GM21360 (cell line): ENCODE results near the gene TBX1.

Experiments
- ATAC-seq: cut with Tn5 transposase; IDR thresholded peaks from one replicate; pipeline ENCODE4 v1.9.1; 2021; ENCODE audit warnings: mild to moderate bottlenecking, moderate library complexity; ENCODE audit not compliant: unreplicated experiment

TBX1 gene

GRCh38 chr22:19737846-19738663, 22.5 kb upstream of the TBX1 start:
- ATAC-seq, result no peak

- no peak for ATAC-seq
These were observed 21.7 kb upstream of the TBX1 start for GRCh38 chr22:19738664-19739447.

- ATAC-seq, result no peak
These were observed 21.1 kb upstream of the TBX1 start for GRCh38 chr22:19739448-19739895.

- no peak for ATAC-seq
These were observed 20.6 kb upstream of the TBX1 start for GRCh38 chr22:19739911-19740449.

- no peak for ATAC-seq
These were observed 20.0 kb upstream of the TBX1 start for GRCh38 chr22:19740586-19740985.

GRCh38 chr22:19741053-19741452, 19.5 kb upstream of the TBX1 start:
- no peak for ATAC-seq

- ATAC-seq, result no peak
These were observed 18.2 kb upstream of the TBX1 start for GRCh38 chr22:19742160-19743066.

- ATAC-seq, result no peak
These were observed 17.5 kb upstream of the TBX1 start for GRCh38 chr22:19743081-19743480.

GRCh38 chr22:19743651-19744050, 16.9 kb upstream of the TBX1 start:
- ATAC-seq, result no peak

GRCh38 chr22:19744350-19745006, 16.1 kb upstream of the TBX1 start:
- ATAC-seq, result no peak

- no peak for ATAC-seq
These were observed 15.2 kb upstream of the TBX1 start for GRCh38 chr22:19745155-19746101.

GRCh38 chr22:19746726-19747125, 13.9 kb upstream of the TBX1 start:
- ATAC-seq, result no peak

GRCh38 chr22:19747551-19747950, 13.0 kb upstream of the TBX1 start:
- no peak for ATAC-seq

- ATAC-seq, result no peak
These were observed 12.4 kb upstream of the TBX1 start for GRCh38 chr22:19748139-19748538.

- ATAC-seq, result no peak
These were observed 11.4 kb upstream of the TBX1 start for GRCh38 chr22:19748991-19749664.

GRCh38 chr22:19749876-19750275, 10.7 kb upstream of the TBX1 start:
- no peak for ATAC-seq

GRCh38 chr22:19750507-19751490, 9.8 kb upstream of the TBX1 start:
- no peak for ATAC-seq
